ENCODE results near the gene SPATA13. TPM values are rescaled to one million over a fixed set of nuclear protein-coding genes. Genes with fewer than 3 reads are reported as not detected.

Gene SPATA13
- total RNA-seq, 1 experiment from 2014 or later, result 2.1 TPM

GRCh38 chr13:24145674-24146073 lies 14.8 kb upstream of the SPATA13 start:
- Histone ChIP-seq H3K36me3 (ENCODE audit: insufficient read depth, low read length) (no peaks in the 10 kb centered on the region), H2AFZ (ENCODE audit: low read length) (no peak overlapping the region), H3K9me3 (ENCODE audit: low read length) (no peaks in the 10 kb centered on the region), H3K9me2 (replicated peaks; ENCODE audit: insufficient read depth, low read length) (no peaks in the 10 kb centered on the region), H3K4me2 (ENCODE audit: low read depth, low read length, poor library complexity, severe bottlenecking) (no peak overlapping the region), H3K27ac (ENCODE audit: low read length) (no peak overlapping the region), H3K27me3 (ENCODE audit: low read length) (no peaks in the 10 kb centered on the region), H3K4me1 (ENCODE audit: low read length) (no peaks in the 10 kb centered on the region), H3K79me2 (ENCODE audit: low read length) (no peaks in the 10 kb centered on the region), H4K20me1 (ENCODE audit: insufficient read depth, low read depth, low read length) (no peaks in the 10 kb centered on the region), H3K4me3 (ENCODE audit: low read length) (no peak overlapping the region), H3K9ac (ENCODE audit: low read length) (no peak overlapping the region)
- DNase-seq, result no peak

GRCh38 chr13:24146961-24147569 lies 13.5 kb upstream of the SPATA13 start:
- Histone ChIP-seq H3K27me3 (ENCODE audit: low read length) (no peaks in the 10 kb centered on the region), H3K9ac (ENCODE audit: low read length) (no peak overlapping the region), H3K9me2 (replicated peaks; ENCODE audit: insufficient read depth, low read length) (no peaks in the 10 kb centered on the region), H4K20me1 (ENCODE audit: insufficient read depth, low read depth, low read length) (no peaks in the 10 kb centered on the region), H2AFZ (ENCODE audit: low read length) (no peak overlapping the region), H3K4me2 (ENCODE audit: low read depth, low read length, poor library complexity, severe bottlenecking) (no peak overlapping the region), H3K79me2 (ENCODE audit: low read length) (no peaks in the 10 kb centered on the region), H3K27ac (ENCODE audit: low read length) (no peak overlapping the region), H3K4me1 (ENCODE audit: low read length) (no peaks in the 10 kb centered on the region), H3K4me3 (ENCODE audit: low read length) (no peak overlapping the region), H3K36me3 (ENCODE audit: insufficient read depth, low read length) (no peaks in the 10 kb centered on the region), H3K9me3 (ENCODE audit: low read length) (no peaks in the 10 kb centered on the region)
- DNase-seq, result no peak

- H3K9ac ChIP-seq (ENCODE audit: low read length), result no peak overlapping the region
- no peaks in the 10 kb centered on the region for H3K79me2 ChIP-seq (ENCODE audit: low read length)
- DNase-seq, result no peak
- no peak overlapping the region for H3K27ac ChIP-seq (ENCODE audit: low read length)
- H2AFZ ChIP-seq (ENCODE audit: low read length), result no peak overlapping the region
- H3K9me2 ChIP-seq (replicated peaks; ENCODE audit: insufficient read depth, low read length), result no peaks in the 10 kb centered on the region
- no peaks in the 10 kb centered on the region for H3K9me3 ChIP-seq (ENCODE audit: low read length)
- no peak overlapping the region for H3K4me2 ChIP-seq (ENCODE audit: low read depth, low read length, poor library complexity, severe bottlenecking)
- H3K4me3 ChIP-seq (ENCODE audit: low read length), result no peak overlapping the region
- no peaks in the 10 kb centered on the region for H3K4me1 ChIP-seq (ENCODE audit: low read length)
- H3K36me3 ChIP-seq (ENCODE audit: insufficient read depth, low read length), result no peaks in the 10 kb centered on the region
- no peaks in the 10 kb centered on the region for H3K27me3 ChIP-seq (ENCODE audit: low read length)
- H4K20me1 ChIP-seq (ENCODE audit: insufficient read depth, low read depth, low read length), result no peaks in the 10 kb centered on the region
These were observed 13.0 kb upstream of the SPATA13 start for GRCh38 chr13:24147570-24147963.

GRCh38 chr13:24148414-24149235 lies 11.9 kb upstream of the SPATA13 start:
- Histone ChIP-seq H3K79me2 (ENCODE audit: low read length) (no peaks in the 10 kb centered on the region), H3K27me3 (ENCODE audit: low read length) (no peaks in the 10 kb centered on the region), H3K27ac (ENCODE audit: low read length) (no peak overlapping the region), H3K9me2 (replicated peaks; ENCODE audit: insufficient read depth, low read length) (no peaks in the 10 kb centered on the region), H3K4me2 (ENCODE audit: low read depth, low read length, poor library complexity, severe bottlenecking) (no peak overlapping the region), H3K9ac (ENCODE audit: low read length) (no peak overlapping the region), H3K4me1 (ENCODE audit: low read length) (no peaks in the 10 kb centered on the region), H2AFZ (ENCODE audit: low read length) (no peak overlapping the region), H3K9me3 (ENCODE audit: low read length) (no peaks in the 10 kb centered on the region), H3K36me3 (ENCODE audit: insufficient read depth, low read length) (no peaks in the 10 kb centered on the region), H3K4me3 (ENCODE audit: low read length) (no peak overlapping the region), H4K20me1 (ENCODE audit: insufficient read depth, low read depth, low read length) (no peaks in the 10 kb centered on the region)
- DNase-seq, result no peak

- Histone ChIP-seq H3K9ac (ENCODE audit: low read length) (no peak overlapping the region), H3K9me3 (ENCODE audit: low read length) (no peaks in the 10 kb centered on the region), H3K4me2 (ENCODE audit: low read depth, low read length, poor library complexity, severe bottlenecking) (no peak overlapping the region), H3K4me1 (ENCODE audit: low read length) (no peaks in the 10 kb centered on the region), H3K9me2 (replicated peaks; ENCODE audit: insufficient read depth, low read length) (no peaks in the 10 kb centered on the region), H3K27ac (ENCODE audit: low read length) (no peak overlapping the region), H3K4me3 (ENCODE audit: low read length) (no peak overlapping the region), H3K27me3 (ENCODE audit: low read length) (no peaks in the 10 kb centered on the region), H3K79me2 (ENCODE audit: low read length) (no peaks in the 10 kb centered on the region), H4K20me1 (ENCODE audit: insufficient read depth, low read depth, low read length) (no peaks in the 10 kb centered on the region), H3K36me3 (ENCODE audit: insufficient read depth, low read length) (no peaks in the 10 kb centered on the region), H2AFZ (ENCODE audit: low read length) (no peak overlapping the region)
- no peak for DNase-seq
These were observed 11.1 kb upstream of the SPATA13 start for GRCh38 chr13:24149246-24150032.

- no peaks in the 10 kb centered on the region for H3K36me3 ChIP-seq (ENCODE audit: insufficient read depth, low read length)
- no peak overlapping the region for H3K4me2 ChIP-seq (ENCODE audit: low read depth, low read length, poor library complexity, severe bottlenecking)
- H3K27ac ChIP-seq (ENCODE audit: low read length), result no peak overlapping the region
- no peak overlapping the region for H3K9ac ChIP-seq (ENCODE audit: low read length)
- no peaks in the 10 kb centered on the region for H3K27me3 ChIP-seq (ENCODE audit: low read length)
- no peak for DNase-seq
- no peaks in the 10 kb centered on the region for H3K9me3 ChIP-seq (ENCODE audit: low read length)
- H3K79me2 ChIP-seq (ENCODE audit: low read length), result no peaks in the 10 kb centered on the region
- H3K4me1 ChIP-seq (ENCODE audit: low read length), result no peaks in the 10 kb centered on the region
- H3K9me2 ChIP-seq (replicated peaks; ENCODE audit: insufficient read depth, low read length), result no peaks in the 10 kb centered on the region
- H2AFZ ChIP-seq (ENCODE audit: low read length), result no peak overlapping the region
- no peak overlapping the region for H3K4me3 ChIP-seq (ENCODE audit: low read length)
- no peaks in the 10 kb centered on the region for H4K20me1 ChIP-seq (ENCODE audit: insufficient read depth, low read depth, low read length)
These were observed 9.9 kb upstream of the SPATA13 start for GRCh38 chr13:24150572-24150971.

GRCh38 chr13:24151864-24152263 lies 8.7 kb upstream of the SPATA13 start:
- DNase-seq, result no peak
- no peaks in the 10 kb centered on the region for H4K20me1 ChIP-seq (ENCODE audit: insufficient read depth, low read depth, low read length)
- no peaks in the 10 kb centered on the region for H3K4me1 ChIP-seq (ENCODE audit: low read length)
- no peak overlapping the region for H3K9ac ChIP-seq (ENCODE audit: low read length)
- no peaks in the 10 kb centered on the region for H3K36me3 ChIP-seq (ENCODE audit: insufficient read depth, low read length)
- no peaks in the 10 kb centered on the region for H3K79me2 ChIP-seq (ENCODE audit: low read length)
- H3K27me3 ChIP-seq (ENCODE audit: low read length), result no peaks in the 10 kb centered on the region
- H3K27ac ChIP-seq (ENCODE audit: low read length), result no peak overlapping the region
- H3K9me2 ChIP-seq (replicated peaks; ENCODE audit: insufficient read depth, low read length), result no peaks in the 10 kb centered on the region
- H3K9me3 ChIP-seq (ENCODE audit: low read length), result no peaks in the 10 kb centered on the region
- no peak overlapping the region for H2AFZ ChIP-seq (ENCODE audit: low read length)
- H3K4me3 ChIP-seq (ENCODE audit: low read length), result no peak overlapping the region
- H3K4me2 ChIP-seq (ENCODE audit: low read depth, low read length, poor library complexity, severe bottlenecking), result no peak overlapping the region

Measured in Karpas-422 (cell line).